GM18951 (cell line): ENCODE data around the gene MRPL1.
"Not testable (repeated sequence)": the region's sequence is repeated elsewhere in the genome, so short reads cannot be mapped to it uniquely, and the experiment has no call there.

ENCODE experiments used
- POLR2A ChIP-seq: IDR thresholded peaks from 4 replicates; pipeline ENCODE4 v1.6.1; 2011; ENCODE audit warnings: mild to moderate bottlenecking; ENCODE audit not compliant: insufficient read length, insufficient read depth; ENCODE audit errors: extremely low read depth
- in situ Hi-C: fragments of 300-500 bp; cut with MboI; formaldehyde crosslinking; loops from one replicate; pipeline ENCODE4 v1.12.0; 2022; ENCODE audit warnings: low sequenced_read_pairs, mixed read lengths, inconsistent platforms; ENCODE audit not compliant: unreplicated experiment

Gene MRPL1

DNA sequence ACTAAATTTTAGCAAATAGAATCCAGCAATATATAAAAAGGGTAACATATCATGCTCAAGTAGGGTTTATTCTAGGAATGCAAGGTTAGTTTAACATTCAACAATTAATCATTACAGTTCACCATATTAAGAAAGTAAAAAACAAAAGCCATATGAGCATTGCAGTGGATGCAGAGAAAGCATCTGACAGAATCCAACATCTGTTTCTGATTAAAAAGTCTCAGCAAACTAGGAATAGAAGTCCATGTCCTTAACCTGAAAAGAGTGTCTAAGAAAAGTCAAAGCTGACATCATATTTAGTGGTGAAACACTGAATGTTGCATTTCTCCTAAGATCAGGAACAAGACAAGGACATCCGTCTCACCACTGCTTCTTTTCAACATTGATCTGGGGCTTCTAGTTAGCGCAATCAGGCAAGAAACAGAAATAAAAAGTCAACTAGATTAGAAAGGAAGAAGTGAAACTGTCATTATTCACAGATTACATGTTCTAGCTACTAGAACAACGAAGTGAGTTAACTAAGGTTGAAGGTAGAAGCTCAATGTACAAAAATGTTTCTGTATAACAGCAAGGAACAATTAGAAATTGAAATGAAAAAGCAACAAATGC is 49.3 kb downstream of the MRPL1 start:
- no peak for TF ChIP-seq POLR2A
- in situ Hi-C loops, result no loop called here

DNA sequence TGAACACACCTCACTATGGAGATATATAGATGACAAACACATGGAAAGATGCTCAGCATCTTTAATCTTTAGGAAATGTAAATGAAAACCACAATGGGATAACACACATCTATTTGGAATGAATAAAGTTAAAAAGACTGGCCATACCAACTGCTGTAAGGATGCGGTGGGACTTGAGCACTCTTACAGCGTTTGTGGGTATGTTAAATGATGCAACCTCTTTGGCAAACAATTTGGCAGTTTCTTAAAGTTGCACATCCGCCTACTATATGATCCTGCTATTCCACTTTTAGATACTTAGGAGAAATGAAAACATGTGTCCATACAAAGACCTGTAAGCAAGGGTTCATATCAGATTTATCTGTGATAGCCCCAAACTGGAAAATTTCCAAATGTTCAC is 50.7 kb downstream of the MRPL1 start:
- in situ Hi-C loops, result no loop called here
- TF ChIP-seq POLR2A, result no peak

DNA sequence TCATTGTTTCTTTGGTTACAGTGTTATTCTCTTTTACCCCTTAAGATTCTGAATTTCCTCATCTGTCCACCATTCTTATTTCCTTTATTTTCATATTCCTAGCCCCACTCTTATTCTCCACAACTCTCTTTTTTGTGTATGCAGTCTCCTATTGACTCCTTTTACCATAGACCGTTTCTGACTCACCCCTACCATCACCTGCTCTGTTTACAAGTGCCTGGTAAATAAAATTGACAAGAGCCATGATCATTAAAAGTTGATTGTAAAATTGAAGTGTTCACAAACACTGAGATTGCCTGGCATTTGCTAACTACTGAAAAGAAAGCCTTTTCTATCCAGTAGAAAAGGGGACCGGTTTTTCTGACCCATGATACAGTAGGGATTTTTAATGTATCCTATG is 54.4 kb downstream of the MRPL1 start:
- in situ Hi-C loops, result no loop called here
- TF ChIP-seq POLR2A, result no peak

DNA sequence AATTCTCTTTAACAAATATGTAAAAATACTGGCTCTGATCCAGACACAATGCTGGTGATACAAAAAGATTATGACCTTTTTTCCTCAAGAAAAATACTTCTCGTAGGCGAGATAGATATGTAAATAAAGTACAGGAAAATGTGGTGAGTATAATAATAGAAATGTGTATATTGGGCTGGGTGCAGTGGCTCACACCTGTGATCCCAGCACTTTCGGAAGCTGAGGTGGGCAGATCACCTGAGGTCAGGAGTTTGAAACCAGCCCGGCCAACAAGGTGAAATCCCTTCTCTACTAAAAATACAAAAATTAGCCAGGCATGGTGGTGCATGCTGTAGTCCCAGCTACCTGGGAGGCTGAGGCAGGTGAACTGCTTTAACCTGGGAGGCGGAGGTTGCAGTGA is 55.0 kb downstream of the MRPL1 start:
- TF ChIP-seq POLR2A, result no peak
- in situ Hi-C loops, result no loop called here

DNA sequence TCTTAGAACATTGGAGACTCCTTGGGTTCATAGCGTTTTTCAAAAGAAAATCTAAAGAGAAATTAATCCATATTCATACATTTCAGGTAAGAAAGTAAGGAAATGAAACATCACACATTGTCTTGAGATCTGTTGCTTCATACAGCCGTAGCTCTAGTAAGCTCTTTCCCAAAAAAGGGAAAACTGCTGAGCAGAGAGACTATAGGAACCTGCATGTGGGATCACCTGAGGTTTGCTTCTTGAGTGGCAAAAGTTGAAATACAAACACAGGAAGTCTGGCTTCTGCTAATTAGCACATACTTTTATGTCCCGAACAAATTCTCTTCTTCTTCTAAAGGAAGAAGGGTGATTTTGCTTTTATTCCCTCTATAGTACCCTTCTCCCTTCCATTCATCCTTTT is 57.7 kb downstream of the MRPL1 start:
- no peak for TF ChIP-seq POLR2A
- in situ Hi-C loops, result no loop called here

DNA sequence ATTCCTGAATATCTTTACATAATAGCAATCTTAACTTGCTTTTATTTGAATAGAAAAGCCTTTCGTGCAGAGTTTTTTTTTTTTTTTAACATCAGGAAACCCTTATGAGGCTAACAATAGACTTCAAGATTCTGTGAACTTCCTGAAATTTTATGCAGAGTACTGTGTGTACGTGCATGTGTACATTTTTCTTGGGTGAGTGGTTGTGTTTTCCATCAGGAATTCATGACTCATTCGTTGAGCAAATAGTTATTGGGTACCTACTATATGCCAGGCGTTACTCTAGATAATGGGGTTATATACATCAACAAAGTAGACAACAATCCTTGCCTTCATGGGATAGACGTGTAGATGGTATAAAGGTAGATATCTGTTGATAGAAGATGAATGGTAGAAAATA is 59.1 kb downstream of the MRPL1 start:
- in situ Hi-C loops, result no loop called here
- TF ChIP-seq POLR2A, result no peak

DNA sequence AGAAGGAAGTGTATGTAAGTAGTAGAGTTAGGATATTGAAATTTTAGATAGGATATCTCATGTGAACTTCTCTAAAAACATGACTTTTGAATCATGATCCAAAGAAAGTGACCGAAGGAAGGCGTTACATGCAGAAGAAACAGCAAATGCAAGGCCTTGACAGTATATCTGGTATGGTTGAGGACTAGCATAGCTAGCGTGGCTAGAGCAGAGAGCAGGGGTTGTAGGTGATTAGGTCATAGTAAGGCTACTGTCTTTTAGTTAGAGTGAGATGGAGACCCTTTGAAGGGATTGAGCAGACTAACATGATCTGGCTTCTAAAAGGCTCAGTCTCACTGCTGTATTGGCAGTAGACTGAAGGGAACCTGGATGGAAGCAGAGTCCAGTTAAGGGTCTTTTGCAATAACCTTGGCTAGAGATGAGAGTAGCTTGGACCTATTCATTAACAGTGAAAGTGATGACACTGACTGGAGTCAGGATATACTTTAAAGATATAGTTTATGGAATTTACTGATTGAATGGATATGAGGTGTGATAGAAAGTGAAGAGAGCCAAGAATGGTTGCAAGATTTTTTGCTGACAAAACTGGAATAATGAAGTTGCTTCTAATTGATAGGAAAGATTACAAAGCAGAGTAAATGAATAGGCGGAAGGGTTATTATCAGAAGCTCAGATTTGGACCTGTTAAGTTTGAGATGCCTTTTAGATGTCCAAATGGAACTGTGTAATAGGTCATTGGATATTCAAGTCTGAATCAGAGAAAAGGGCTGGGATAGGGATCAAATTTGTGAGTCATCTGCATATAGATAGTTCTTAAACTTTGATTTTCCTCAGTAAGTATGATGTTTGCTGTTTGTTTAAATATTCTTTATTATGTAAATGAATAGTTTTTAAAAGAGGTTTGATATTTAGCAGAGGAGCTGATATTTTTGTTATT is 59.8 kb downstream of the MRPL1 start:
- in situ Hi-C loops, result no loop called here
- no peak for TF ChIP-seq POLR2A

DNA sequence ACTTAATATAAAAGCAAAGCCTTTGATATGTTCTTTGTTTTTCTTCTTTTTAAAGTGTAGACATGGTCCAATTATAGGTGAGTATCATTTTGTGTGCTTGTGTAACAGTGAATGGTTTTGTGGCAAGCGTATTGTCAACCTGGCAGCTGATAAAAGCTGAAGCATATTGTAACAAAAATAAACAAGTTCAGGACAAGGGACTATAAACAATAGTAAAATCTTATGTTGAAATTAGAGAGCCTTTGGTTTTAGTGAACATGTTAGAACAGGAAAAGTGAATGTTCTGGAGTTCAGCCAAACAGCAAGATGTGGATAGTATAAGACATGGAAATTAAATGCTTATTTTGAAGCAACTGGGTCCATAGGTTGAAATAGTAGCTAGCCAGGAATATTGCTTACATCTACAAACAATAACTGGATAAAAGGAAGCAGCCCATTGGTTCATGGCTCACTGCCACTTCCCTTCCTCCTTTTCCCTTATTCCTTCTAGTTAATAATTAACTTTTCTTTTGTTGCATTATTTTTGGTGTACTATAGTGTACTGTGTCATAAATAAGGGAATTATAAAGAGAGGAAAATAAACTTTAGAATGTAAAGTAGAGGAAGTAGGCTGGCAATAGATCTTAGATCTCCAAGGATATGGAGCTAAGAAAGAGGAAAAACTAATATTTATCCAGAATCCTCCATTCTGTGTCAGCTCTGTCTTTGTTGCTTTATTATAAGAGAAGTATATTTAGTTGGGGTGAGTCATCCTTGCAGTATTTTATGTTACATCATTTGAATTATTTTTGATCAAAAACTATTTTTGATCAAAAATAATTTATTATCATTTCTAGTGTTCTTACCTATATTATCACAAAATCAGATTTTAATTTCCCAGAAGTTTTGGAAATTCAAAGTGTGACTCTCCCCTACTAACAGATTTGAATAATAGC is 65.6 kb downstream of the MRPL1 start:
- no peak for TF ChIP-seq POLR2A
- in situ Hi-C loops, result no loop called here

DNA sequence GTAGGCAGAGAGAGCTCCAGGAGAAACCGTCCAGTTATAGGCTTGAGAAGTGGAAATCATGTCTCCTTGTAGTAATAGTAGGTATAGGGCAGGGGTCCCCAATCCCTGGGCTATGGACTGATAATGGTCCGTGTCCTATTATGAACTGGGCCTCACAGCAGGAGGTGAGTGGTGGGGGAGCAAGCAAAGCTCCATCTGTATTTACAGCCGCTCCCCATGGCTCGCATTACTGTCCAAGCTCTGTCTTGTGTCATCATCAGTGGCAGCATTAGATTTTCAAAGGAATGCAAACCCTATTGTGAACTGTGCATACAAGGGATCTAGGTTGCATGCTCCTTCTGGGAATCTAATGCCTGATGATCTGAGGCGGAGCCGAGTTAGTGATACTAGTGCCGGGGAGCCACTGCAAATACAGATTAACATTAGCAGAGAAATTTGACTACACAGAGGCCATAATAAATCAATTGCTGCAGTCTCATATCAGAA is 67.6 kb downstream of the MRPL1 start:
- TF ChIP-seq POLR2A, result no peak
- in situ Hi-C loops, result no loop called here

DNA sequence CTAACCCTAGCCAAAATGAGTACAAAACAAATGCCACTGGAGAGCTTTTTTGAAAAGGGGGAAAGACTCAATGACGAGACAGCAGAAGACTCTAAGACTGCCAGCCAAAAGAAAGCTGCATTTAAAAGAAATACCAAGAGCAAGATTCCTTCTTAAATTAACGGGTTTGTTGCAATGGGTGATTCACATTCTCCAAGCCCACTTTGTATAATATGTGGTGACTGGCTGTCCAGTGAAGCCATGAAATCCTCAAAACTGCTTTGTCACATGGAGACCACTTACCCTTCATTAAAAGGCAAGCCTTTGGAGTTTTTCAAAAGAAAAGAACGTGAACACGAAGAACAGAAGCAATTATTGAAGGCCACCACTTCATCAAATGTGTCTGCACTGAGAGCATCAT is 68.2 kb downstream of the MRPL1 start:
- TF ChIP-seq POLR2A, result no peak
- in situ Hi-C loops, result no loop called here

DNA sequence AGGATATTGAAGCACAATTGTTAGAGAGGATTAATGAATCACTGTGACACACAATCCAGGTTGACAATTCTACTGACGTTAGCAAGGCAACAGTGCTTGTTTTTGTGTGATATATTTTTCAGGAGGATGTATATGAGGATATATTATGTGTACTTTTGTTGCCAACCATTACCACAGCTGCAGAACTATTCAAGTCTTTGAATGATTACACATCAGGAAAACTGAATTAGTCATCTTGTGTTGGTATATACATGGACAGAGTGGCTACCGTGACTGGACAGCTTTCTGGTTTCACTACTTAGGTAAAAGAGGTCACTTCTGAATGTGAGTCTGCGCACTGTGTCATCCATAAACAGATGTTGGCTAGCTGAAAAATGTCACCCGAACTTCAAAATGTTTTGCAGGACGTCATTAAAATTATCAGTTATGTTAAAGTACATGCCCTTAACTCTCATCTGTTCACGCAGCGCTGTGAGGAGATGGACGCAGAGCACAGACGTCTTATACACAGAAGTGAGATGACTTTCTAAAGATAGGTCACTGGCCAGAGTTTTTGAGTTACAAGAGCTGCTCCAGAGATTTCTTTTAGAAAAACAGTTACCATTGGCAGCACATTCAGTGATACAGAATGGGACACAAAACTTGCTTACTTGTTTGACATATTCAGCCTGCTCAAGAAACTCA is 69.0 kb downstream of the MRPL1 start:
- TF ChIP-seq POLR2A, result no peak
- in situ Hi-C loops, result no loop called here

DNA sequence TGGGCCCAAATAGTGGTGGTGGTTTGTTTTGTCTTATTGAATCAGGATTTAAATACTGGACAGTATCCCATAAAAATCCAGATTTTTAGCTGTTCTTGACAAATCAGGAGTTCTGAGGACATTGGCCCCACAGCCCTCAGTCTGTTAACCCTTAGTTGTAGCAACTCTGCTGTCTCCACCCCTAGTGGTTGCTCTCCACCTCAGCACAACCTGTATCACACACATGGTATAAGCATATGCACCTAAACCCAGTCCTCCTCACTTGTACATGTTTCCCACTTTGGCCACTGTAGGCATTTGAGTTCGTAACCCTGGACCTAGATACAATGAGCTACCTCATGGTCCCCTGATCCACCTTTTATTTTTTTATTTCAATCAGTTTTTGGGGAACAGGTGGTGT is 75.9 kb downstream of the MRPL1 start:
- in situ Hi-C loops, result no loop called here
- no peak for TF ChIP-seq POLR2A

DNA sequence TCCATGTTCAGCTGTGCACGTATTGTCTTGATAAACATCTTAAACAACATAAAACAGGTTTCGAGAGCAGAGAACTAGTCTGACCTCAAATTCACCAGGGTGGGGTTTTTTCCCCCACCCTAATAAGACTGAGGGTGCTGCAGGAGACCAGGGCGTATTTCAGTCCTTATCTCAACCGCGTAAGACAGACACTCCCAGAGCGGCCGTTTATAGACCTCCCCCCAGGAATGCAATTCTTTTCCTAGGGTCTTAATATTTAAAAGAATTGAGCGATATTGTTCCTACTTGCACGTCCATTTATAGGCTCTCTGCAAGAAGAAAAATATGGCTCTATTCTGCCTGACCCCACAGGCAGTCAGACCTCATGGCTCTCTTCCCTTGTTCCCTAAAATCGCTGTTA is 83.3 kb downstream of the MRPL1 start:
- in situ Hi-C loops, result not testable (repeated sequence)
